GM21381 (cell line): ENCODE results near the gene OR2AJ1.

ENCODE experiments used
- ATAC-seq: cut with Tn5 transposase; IDR thresholded peaks from one replicate; pipeline ENCODE4 v1.9.1; 2021; ENCODE audit warnings: mild to moderate bottlenecking, moderate library complexity; ENCODE audit not compliant: unreplicated experiment

The OR2AJ1 gene

DNA sequence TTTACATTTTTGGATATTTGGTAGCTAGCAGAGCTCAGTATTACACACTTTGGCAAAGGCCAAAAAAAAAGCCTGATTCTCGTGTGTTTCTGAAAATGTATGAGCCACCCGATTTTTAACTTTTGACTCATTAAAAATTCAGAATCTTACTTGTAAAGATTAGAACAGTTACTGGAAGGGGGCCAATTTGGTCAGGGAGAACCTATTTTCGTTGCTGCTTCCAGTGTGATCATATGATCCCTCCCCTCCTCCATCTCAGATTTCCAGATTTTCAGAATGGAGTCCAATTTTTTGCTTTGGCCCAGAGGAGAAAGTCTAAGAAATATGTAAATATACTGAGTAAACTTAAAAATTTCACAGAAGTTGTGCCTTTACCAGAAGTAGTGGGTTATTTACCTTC lies 37.1 kb downstream of the OR2AJ1 start:
- ATAC-seq: no peak

DNA sequence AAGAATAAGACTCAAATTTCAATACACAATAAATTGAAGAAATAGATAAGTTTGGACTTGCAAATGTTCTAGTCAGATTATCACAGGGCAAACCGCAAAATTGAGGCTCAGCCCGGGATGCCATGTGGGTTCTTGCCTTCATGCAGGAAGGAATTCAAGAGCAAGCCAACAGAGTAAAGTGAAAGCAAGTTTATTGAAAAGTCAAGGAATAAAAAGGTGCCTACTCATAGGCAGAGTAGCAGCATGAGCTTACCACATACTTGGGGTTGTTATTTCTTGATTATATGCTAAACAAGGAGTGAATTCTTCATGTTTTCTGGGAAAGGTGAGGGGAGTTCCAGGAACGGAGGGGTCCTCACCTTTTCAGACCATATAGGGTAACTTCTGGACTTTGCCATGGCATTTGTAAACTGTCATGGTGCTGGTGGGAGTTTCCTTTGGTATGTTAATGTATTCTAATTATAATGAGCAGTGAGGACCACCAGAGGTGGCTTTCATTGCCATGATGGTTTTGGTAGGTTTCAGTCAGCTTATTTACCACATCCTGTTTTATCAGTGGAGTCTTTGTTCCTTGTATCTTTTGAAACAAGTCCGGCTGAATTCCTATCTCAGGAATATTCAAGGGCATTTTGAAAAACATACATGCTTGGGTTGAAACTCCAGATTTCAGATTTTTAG lies 38.4 kb downstream of the OR2AJ1 start:
- no peak for ATAC-seq

DNA sequence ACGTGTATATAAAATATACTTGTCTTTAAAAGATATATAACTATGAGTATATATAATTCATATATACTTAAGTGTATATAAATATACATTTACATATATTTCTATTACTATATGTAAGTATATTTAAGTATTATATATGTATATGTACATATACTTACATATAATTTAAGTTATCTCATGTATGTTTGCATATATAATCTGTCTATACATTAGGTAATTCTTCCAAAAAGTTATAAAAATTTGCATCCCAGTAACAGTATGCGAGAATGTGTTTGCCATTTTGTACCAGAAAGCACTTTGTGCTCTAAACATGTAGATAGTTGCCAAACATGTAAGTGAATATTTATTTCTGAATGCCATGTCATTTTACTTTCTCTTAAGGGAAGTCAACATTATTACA lies 40.2 kb downstream of the OR2AJ1 start, which contains the start of gene OR2AK2:
Gene OR2AK2 (plus strand): TSS at position 301 of the 400 bp plus-strand sequence. CDS start 144 bp downstream, outside the sequence.
- ATAC-seq: no peak

DNA sequence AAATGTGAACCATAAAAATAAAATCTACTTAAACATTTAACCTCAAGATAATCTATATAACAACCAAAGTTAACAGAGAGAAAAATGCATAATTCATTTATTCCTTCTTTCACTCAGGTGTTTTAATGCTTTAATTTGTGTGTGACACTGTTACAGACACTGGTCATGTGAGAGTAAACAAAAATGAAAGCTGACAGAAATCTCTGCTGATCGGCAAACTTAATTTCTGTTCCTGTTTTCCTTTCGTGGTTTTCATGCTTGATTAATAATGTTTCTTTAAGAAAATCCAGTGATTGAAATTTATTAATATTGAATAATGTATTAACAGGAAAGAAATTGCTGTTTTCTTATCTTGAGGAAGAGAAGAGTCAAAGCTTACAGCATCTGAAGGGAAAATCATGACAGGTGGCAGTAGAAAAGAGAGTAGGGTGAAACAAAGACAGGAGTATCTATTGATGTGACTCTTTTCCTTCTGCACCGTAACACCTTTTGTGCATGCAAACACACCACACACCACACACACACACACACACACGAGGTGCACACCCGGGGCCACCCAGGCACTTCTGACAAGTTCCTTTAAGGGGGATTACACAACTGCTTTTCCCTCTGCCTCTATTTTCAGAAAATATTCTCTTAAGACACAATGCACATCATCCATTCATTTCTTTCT lies 42.0 kb downstream of the OR2AJ1 start:
- ATAC-seq: peak; percentile 80
